ENCODE results near the gene COL26A1. TPM values are rescaled to one million over a fixed set of nuclear protein-coding genes. Genes with fewer than 3 reads are reported as not detected.

The COL26A1 gene
- total and polyA plus RNA-seq, 7 experiments from 2014 or later = 0.24 TPM; not detected in 6

- H3K9me3 ChIP-seq (ENCODE audit: control insufficient read depth in 2 of 3, low read length in 3 of 3) = no peaks in the 10 kb centered on the region
- no peaks in the 10 kb centered on the region for H3K36me3 Mint-ChIP-seq
- no peaks in the 10 kb centered on the region for H3K4me1 Mint-ChIP-seq
- H3K36me3 ChIP-seq (ENCODE audit: control insufficient read depth in 2 of 3, insufficient read depth in 3 of 3, low read length in 3 of 3) = no peaks in the 10 kb centered on the region
- ATAC-seq (no peak), DNase-seq (no peak)
- intact Hi-C loops (cut with micrococcal nuclease) = no loop called here
- H3K27me3 Mint-ChIP-seq = peaks cover 0 to 4% (median 2%) of the 10 kb centered on the region in 5 donors
- H3K27ac Mint-ChIP-seq = no peak overlapping the region
- POLR2A ChIA-PET = no interaction called here
- CTCF ChIA-PET = no interaction called here
- H3K9me3 Mint-ChIP-seq = no peaks in the 10 kb centered on the region
- H3K4me3 Mint-ChIP-seq = no peak overlapping the region
- H3K4me3 ChIP-seq (ENCODE audit: low read length) = no peak overlapping the region
- H3K27me3 ChIP-seq (ENCODE audit: control insufficient read depth in 2 of 2, insufficient read depth in 2 of 2, low read length in 2 of 2) = no peaks in the 10 kb centered on the region
- no peaks in the 10 kb centered on the region for H3K4me1 ChIP-seq (ENCODE audit: control insufficient read depth in 2 of 2, insufficient read depth in 2 of 2, low read length in 2 of 2)
- H3K27ac ChIP-seq (ENCODE audit: low read depth, low read length) = no peak overlapping the region
Observed at GRCh38 chr7:101549734-101550133, 187.1 kb downstream of the COL26A1 start.

- no peak overlapping the region for H3K4me3 Mint-ChIP-seq
- no peaks in the 10 kb centered on the region for H3K9me3 ChIP-seq (ENCODE audit: control insufficient read depth in 2 of 3, low read length in 3 of 3)
- ChIA-PET CTCF (no interaction called here), POLR2A (no interaction called here)
- no peak for DNase-seq
- H3K4me3 ChIP-seq (ENCODE audit: low read length) = no peak overlapping the region
- H3K27ac Mint-ChIP-seq = no peak overlapping the region
- no peak for ATAC-seq
- peaks cover 0 to 4% (median 2%) of the 10 kb centered on the region in 5 donors for H3K27me3 Mint-ChIP-seq
- no peaks in the 10 kb centered on the region for H3K27me3 ChIP-seq (ENCODE audit: control insufficient read depth in 2 of 2, insufficient read depth in 2 of 2, low read length in 2 of 2)
- intact Hi-C loops (cut with micrococcal nuclease) = no loop called here
- H3K9me3 Mint-ChIP-seq = no peaks in the 10 kb centered on the region
- no peaks in the 10 kb centered on the region for H3K36me3 Mint-ChIP-seq
- H3K27ac ChIP-seq (ENCODE audit: low read depth, low read length) = no peak overlapping the region
- H3K4me1 ChIP-seq (ENCODE audit: control insufficient read depth in 2 of 2, insufficient read depth in 2 of 2, low read length in 2 of 2) = no peaks in the 10 kb centered on the region
- no peaks in the 10 kb centered on the region for H3K4me1 Mint-ChIP-seq
- H3K36me3 ChIP-seq (ENCODE audit: control insufficient read depth in 2 of 3, insufficient read depth in 3 of 3, low read length in 3 of 3) = no peaks in the 10 kb centered on the region
Observed at GRCh38 chr7:101550641-101551541, 188.2 kb downstream of the COL26A1 start.

- peaks cover 0 to 12% (median 11%) of the 10 kb centered on the region in 5 donors for H3K27me3 Mint-ChIP-seq
- H3K36me3 ChIP-seq (ENCODE audit: control insufficient read depth in 2 of 3, insufficient read depth in 3 of 3, low read length in 3 of 3) = no peaks in the 10 kb centered on the region
- no peaks in the 10 kb centered on the region for H3K9me3 ChIP-seq (ENCODE audit: control insufficient read depth in 2 of 3, low read length in 3 of 3)
- H3K4me3 ChIP-seq (ENCODE audit: low read length) = no peak overlapping the region
- no peak overlapping the region for H3K27ac ChIP-seq (ENCODE audit: low read depth, low read length)
- intact Hi-C loops (cut with micrococcal nuclease) = no loop called here
- no peak for ATAC-seq
- peaks cover 0 to 5% (median 0%) of the 10 kb centered on the region in 11 donors for H3K9me3 Mint-ChIP-seq
- H3K4me3 Mint-ChIP-seq = no peak overlapping the region
- H3K4me1 Mint-ChIP-seq = no peaks in the 10 kb centered on the region
- CTCF ChIA-PET = no interaction called here
- H3K36me3 Mint-ChIP-seq = no peaks in the 10 kb centered on the region
- no peaks in the 10 kb centered on the region for H3K4me1 ChIP-seq (ENCODE audit: control insufficient read depth in 2 of 2, insufficient read depth in 2 of 2, low read length in 2 of 2)
- POLR2A ChIA-PET = no interaction called here
- H3K27ac Mint-ChIP-seq = no peak overlapping the region
- H3K27me3 ChIP-seq (ENCODE audit: control insufficient read depth in 2 of 2, insufficient read depth in 2 of 2, low read length in 2 of 2) = no peaks in the 10 kb centered on the region
- no peak for DNase-seq
Observed at GRCh38 chr7:101553018-101553770, 190.5 kb downstream of the COL26A1 start.

GRCh38 chr7:101553771-101554445, 191.2 kb downstream of the COL26A1 start:
- Mint-ChIP-seq H3K27ac (no peak overlapping the region), H3K4me1 (no peaks in the 10 kb centered on the region), H3K36me3 (no peaks in the 10 kb centered on the region), H3K27me3 (peaks cover 2 to 12% (median 11%) of the 10 kb centered on the region in 5 donors), H3K4me3 (no peak overlapping the region), H3K9me3 (peaks cover 0 to 5% (median 0%) of the 10 kb centered on the region in 11 donors)
- Histone ChIP-seq H3K4me3 (ENCODE audit: low read length) (no peak overlapping the region), H3K36me3 (ENCODE audit: control insufficient read depth in 2 of 3, insufficient read depth in 3 of 3, low read length in 3 of 3) (no peaks in the 10 kb centered on the region), H3K27ac (ENCODE audit: low read depth, low read length) (no peak overlapping the region), H3K27me3 (ENCODE audit: control insufficient read depth in 2 of 2, insufficient read depth in 2 of 2, low read length in 2 of 2) (no peaks in the 10 kb centered on the region), H3K9me3 (ENCODE audit: control insufficient read depth in 2 of 3, low read length in 3 of 3) (no peaks in the 10 kb centered on the region), H3K4me1 (ENCODE audit: control insufficient read depth in 2 of 2, insufficient read depth in 2 of 2, low read length in 2 of 2) (no peaks in the 10 kb centered on the region)
- intact Hi-C loops (cut with micrococcal nuclease) = no loop called here
- no peak for ATAC-seq
- CTCF ChIA-PET = no interaction called here
- DNase-seq = no peak
- POLR2A ChIA-PET = no interaction called here

- H3K9me3 ChIP-seq (ENCODE audit: control insufficient read depth in 2 of 3, low read length in 3 of 3) = no peaks in the 10 kb centered on the region
- peaks cover 0 to 5% (median 0%) of the 10 kb centered on the region in 11 donors for H3K9me3 Mint-ChIP-seq
- H3K27me3 Mint-ChIP-seq = peaks cover 2 to 15% (median 11%) of the 10 kb centered on the region in 5 donors
- H3K4me1 ChIP-seq (ENCODE audit: control insufficient read depth in 2 of 2, insufficient read depth in 2 of 2, low read length in 2 of 2) = no peaks in the 10 kb centered on the region
- ATAC-seq = no peak
- H3K36me3 Mint-ChIP-seq = no peaks in the 10 kb centered on the region
- H3K4me3 ChIP-seq (ENCODE audit: low read length) = no peak overlapping the region
- CTCF ChIA-PET = interaction anchor here (0.9 kb wide), 1 partner anchor 12 kb away, joined by 3 read pairs; no protein-coding TSS in a partner anchor
- intact Hi-C loops (cut with micrococcal nuclease) = no loop called here
- H3K4me3 Mint-ChIP-seq = no peak overlapping the region
- POLR2A ChIA-PET = no interaction called here
- H3K36me3 ChIP-seq (ENCODE audit: control insufficient read depth in 2 of 3, insufficient read depth in 3 of 3, low read length in 3 of 3) = no peaks in the 10 kb centered on the region
- no peaks in the 10 kb centered on the region for H3K27me3 ChIP-seq (ENCODE audit: control insufficient read depth in 2 of 2, insufficient read depth in 2 of 2, low read length in 2 of 2)
- no peak for DNase-seq
- peak overlapping the region in 1 of 9 donors; percentile 51 for H3K27ac Mint-ChIP-seq
- H3K27ac ChIP-seq (ENCODE audit: low read depth, low read length) = no peak overlapping the region
- H3K4me1 Mint-ChIP-seq = no peaks in the 10 kb centered on the region
Observed at GRCh38 chr7:101554584-101555268, 192.1 kb downstream of the COL26A1 start.

- H3K4me3 Mint-ChIP-seq = no peak overlapping the region
- H3K9me3 Mint-ChIP-seq = peaks cover 0 to 5% (median 0%) of the 10 kb centered on the region in 11 donors
- no peaks in the 10 kb centered on the region for H3K27me3 ChIP-seq (ENCODE audit: control insufficient read depth in 2 of 2, insufficient read depth in 2 of 2, low read length in 2 of 2)
- no peaks in the 10 kb centered on the region for H3K4me1 Mint-ChIP-seq
- peak in 1 of 9 donors; percentile 13 for DNase-seq
- no peaks in the 10 kb centered on the region for H3K36me3 ChIP-seq (ENCODE audit: control insufficient read depth in 2 of 3, insufficient read depth in 3 of 3, low read length in 3 of 3)
- POLR2A ChIA-PET = no interaction called here
- H3K27ac ChIP-seq (ENCODE audit: low read depth, low read length) = no peak overlapping the region
- H3K4me1 ChIP-seq (ENCODE audit: control insufficient read depth in 2 of 2, insufficient read depth in 2 of 2, low read length in 2 of 2) = no peaks in the 10 kb centered on the region
- no peaks in the 10 kb centered on the region for H3K36me3 Mint-ChIP-seq
- H3K4me3 ChIP-seq (ENCODE audit: low read length) = no peak overlapping the region
- peaks cover 2 to 15% (median 11%) of the 10 kb centered on the region in 5 donors for H3K27me3 Mint-ChIP-seq
- intact Hi-C loops (cut with micrococcal nuclease) = no loop called here
- CTCF ChIA-PET = interaction anchor here (0.9 kb wide), 1 partner anchor 13 kb away, joined by 3 read pairs; no protein-coding TSS in a partner anchor
- no peak for ATAC-seq
- H3K27ac Mint-ChIP-seq = no peak overlapping the region
- H3K9me3 ChIP-seq (ENCODE audit: control insufficient read depth in 2 of 3, low read length in 3 of 3) = no peaks in the 10 kb centered on the region
Observed at GRCh38 chr7:101555269-101555920, 192.7 kb downstream of the COL26A1 start.

Measured in naive thymus-derived CD4-positive, alpha-beta T cell (primary cell).